H1 (cell line): ENCODE results near the gene EPHB3. TPM values are rescaled to one million over a fixed set of nuclear protein-coding genes. Genes with fewer than 3 reads are reported as not detected.

Experiments used
- CTCF ChIA-PET: fragments of 300-600 bp; sonication (Branson Sonifier 250); formaldehyde crosslinking; loops from one replicate; lab custom pipeline; 2021; ENCODE audit not compliant: partially characterized antibody; lab: Charles Lee
- POLR2A ChIA-PET: fragments of 300-600 bp; sonication (Branson Sonifier 250); formaldehyde crosslinking; loops from one replicate; lab custom pipeline; 2021; ENCODE audit warnings: inconsistent platforms; ENCODE audit not compliant: partially characterized antibody; lab: Charles Lee
- DNase-seq, 2 experiments: peaks; one replicate each; pipeline versions ENCODE4 v3.0.0 to v3.0.0-alpha.2; 2010 to 2022; ENCODE audit warnings: low spot score in 2 of 2, low read depth in 1 of 2, mixed read lengths in 1 of 2
- FAIRE-seq: peaks from 2 replicates; lab custom pipeline; 2011; peaks lifted over from hg19 to GRCh38; lab: Jason Lieb, UNC
- H2AFZ ChIP-seq: 2 replicates; pipeline ENCODE4 v1.8.1; 2012; ENCODE audit warnings: low read length, inconsistent platforms
- H2AK5ac ChIP-seq: 2 replicates; pipeline ENCODE4 v1.6.1; 2013; ENCODE audit warnings: low read depth, low read length
- H2BK120ac ChIP-seq: replicated peaks from 2 replicates; pipeline ENCODE3; 2013; ENCODE audit warnings: low read depth, low read length, inconsistent platforms
- H2BK12ac ChIP-seq: 2 replicates; pipeline ENCODE4 v1.6.1; 2013; ENCODE audit warnings: low read depth, low read length
- H2BK15ac ChIP-seq: 2 replicates; pipeline ENCODE4 v1.6.1; 2013; ENCODE audit warnings: low read length
- H2BK20ac ChIP-seq: 2 replicates; pipeline ENCODE4 v1.6.1; 2013; ENCODE audit warnings: low read length
- H2BK5ac ChIP-seq: 2 replicates; pipeline ENCODE4 v1.6.1; 2013; ENCODE audit warnings: low read depth, low read length
- H3K14ac ChIP-seq: 2 replicates; pipeline ENCODE4 v1.6.1; 2013; ENCODE audit warnings: inconsistent platforms; ENCODE audit not compliant: insufficient read length
- H3K18ac ChIP-seq: 2 replicates; pipeline ENCODE4 v1.6.1; 2013; ENCODE audit warnings: low read length; ENCODE audit errors: extremely low read depth
- H3K23ac ChIP-seq: 2 replicates; pipeline ENCODE4 v1.6.1; 2013; ENCODE audit warnings: inconsistent platforms; ENCODE audit not compliant: insufficient read length
- H3K23me2 ChIP-seq: 2 replicates; pipeline ENCODE4 v1.6.1; 2013; ENCODE audit warnings: low read depth, low read length
- H3K27ac ChIP-seq: 2 replicates; pipeline ENCODE4 v1.6.1; 2011; ENCODE audit warnings: low read depth, low read length, inconsistent platforms
- H3K27me3 ChIP-seq, 4 experiments: replicated peaks in 1 of 4; 1 replicate in 1 of 4; 2 replicates in 3 of 4; pipeline versions ENCODE4 v1.6.1 to v1.8.1; 2011 to 2013; ENCODE audit warnings: low read length in 3 of 4, mild to moderate bottlenecking in 3 of 4, inconsistent platforms in 2 of 4, mixed read lengths in 2 of 4, moderate library complexity in 1 of 4; ENCODE audit not compliant: control insufficient read depth in 3 of 4, insufficient read depth in 3 of 4; ENCODE audit errors: extremely low read depth in 1 of 4
- H3K36me3 ChIP-seq, 4 experiments: 2 replicates each; pipeline versions ENCODE4 v1.6.1 to v1.8.1; 2011 to 2013; ENCODE audit warnings: mild to moderate bottlenecking in 4 of 4, low read length in 3 of 4, moderate library complexity in 2 of 4, control low read depth in 1 of 4, inconsistent platforms in 1 of 4; ENCODE audit not compliant: insufficient read depth in 4 of 4, control insufficient read depth in 2 of 4
- H3K4ac ChIP-seq: replicated peaks from 2 replicates; pipeline ENCODE3; 2013; ENCODE audit warnings: low read length, low read depth, mixed read lengths, inconsistent platforms; ENCODE audit not compliant: insufficient read length
- H3K4me1 ChIP-seq, 4 experiments: replicated peaks in 1 of 4; 1 replicate in 1 of 4; 2 replicates in 3 of 4; pipeline versions ENCODE4 v1.6.1 to v1.8.1; 2011 to 2013; ENCODE audit warnings: low read length in 3 of 4, inconsistent platforms in 2 of 4, mixed read lengths in 1 of 4; ENCODE audit not compliant: insufficient read depth in 4 of 4, control insufficient read depth in 3 of 4
- H3K4me2 ChIP-seq, 2 experiments: 2 replicates each; pipeline versions ENCODE4 v1.6.1 to v1.8.1; 2011 to 2013; ENCODE audit warnings: low read depth in 2 of 2, low read length in 2 of 2, control low read depth in 1 of 2, inconsistent platforms in 1 of 2, mild to moderate bottlenecking in 1 of 2; ENCODE audit not compliant: insufficient read depth in 1 of 2
- H3K4me3 ChIP-seq, 4 experiments: fragments of 200-600, 300-600 bp in 1 of 4; sonication (generic), shearing (Covaris generic), sonication (Bioruptor Twin) in 1 of 4; 2 replicates each; pipeline versions ENCODE4 v1.5.1 to v1.8.1; 2011 to 2016; ENCODE audit warnings: low read length in 4 of 4, low read depth in 3 of 4, control low read depth in 2 of 4, inconsistent platforms in 2 of 4, mild to moderate bottlenecking in 2 of 4, mixed read lengths in 1 of 4, moderate library complexity in 1 of 4; ENCODE audit not compliant: insufficient read depth in 2 of 4; ENCODE audit errors: extremely low read depth in 1 of 4
- H3K56ac ChIP-seq: replicated peaks from 2 replicates; pipeline ENCODE3; 2013; ENCODE audit warnings: low read depth, mild to moderate bottlenecking, mixed read lengths, low read length, inconsistent platforms; ENCODE audit not compliant: insufficient read length
- H3K79me1 ChIP-seq: 2 replicates; pipeline ENCODE4 v1.6.1; 2013; ENCODE audit warnings: low read depth, low read length, control low read depth
- H3K79me2 ChIP-seq, 2 experiments: 2 replicates each; pipeline versions ENCODE4 v1.6.1 to v1.8.1; 2012 to 2013; ENCODE audit warnings: low read length in 2 of 2, mild to moderate bottlenecking in 2 of 2, inconsistent platforms in 1 of 2; ENCODE audit not compliant: insufficient read depth in 2 of 2, control insufficient read depth in 1 of 2
- H3K9ac ChIP-seq, 4 experiments: replicated peaks in 1 of 4; 1 replicate in 1 of 4; 2 replicates in 3 of 4; pipeline versions ENCODE4 v1.6.1 to v1.8.1; 2011 to 2013; ENCODE audit warnings: low read depth in 3 of 4, low read length in 3 of 4, control low read depth in 2 of 4, mild to moderate bottlenecking in 2 of 4, moderate library complexity in 2 of 4, inconsistent platforms in 1 of 4; ENCODE audit errors: extremely low read depth in 1 of 4
- H3K9me3 ChIP-seq, 2 experiments: 2 replicates each; pipeline versions ENCODE4 v1.6.1 to v1.8.1; 2012 to 2013; ENCODE audit warnings: mild to moderate bottlenecking in 2 of 2, moderate library complexity in 2 of 2, control low read depth in 1 of 2, inconsistent platforms in 1 of 2, low read depth in 1 of 2, low read length in 1 of 2, mixed read lengths in 1 of 2; ENCODE audit not compliant: insufficient read depth in 2 of 2
- H4K20me1 ChIP-seq, 2 experiments: replicated peaks in 1 of 2; 2 replicates each; pipeline versions ENCODE3 to v1.8.1; 2011 to 2013; ENCODE audit warnings: inconsistent platforms in 2 of 2, low read length in 2 of 2, mild to moderate bottlenecking in 1 of 2; ENCODE audit not compliant: insufficient read depth in 2 of 2, control insufficient read depth in 1 of 2
- H4K5ac ChIP-seq: 2 replicates; pipeline ENCODE4 v1.6.1; 2013; ENCODE audit warnings: low read length, low read depth, mixed read lengths, inconsistent platforms; ENCODE audit not compliant: insufficient read length
- H4K8ac ChIP-seq: 2 replicates; pipeline ENCODE4 v1.8.0; 2013; ENCODE audit warnings: mild to moderate bottlenecking, moderate library complexity, low read length, inconsistent platforms; ENCODE audit not compliant: insufficient read depth; ENCODE audit errors: extremely low read depth
- H4K91ac ChIP-seq: replicated peaks from 2 replicates; pipeline ENCODE3; 2013; ENCODE audit warnings: low read length, mixed read lengths, inconsistent platforms; ENCODE audit not compliant: insufficient read length
- CBX5 ChIP-seq: fragments of 300-800, 300-1000 bp; sonication (generic); IDR thresholded peaks from 2 replicates; pipeline ENCODE4 v1.7.1; 2016; ENCODE audit warnings: antibody characterized with exemption, low read length, low read depth
- EGR1 ChIP-seq: IDR thresholded peaks from 2 replicates; pipeline ENCODE4 v1.6.1; 2011; ENCODE audit warnings: low read depth, low read length, borderline replicate concordance
- HDAC2 ChIP-seq, 2 experiments: fragments of 300-600 bp in 1 of 2; sonication (generic) in 1 of 2; IDR thresholded peaks; 2 replicates each; pipeline ENCODE4 v1.6.1; 2011 to 2012; ENCODE audit warnings: low read depth in 2 of 2, low read length in 2 of 2, mild to moderate bottlenecking in 2 of 2, moderate library complexity in 2 of 2, borderline replicate concordance in 1 of 2, inconsistent platforms in 1 of 2
- KDM4A ChIP-seq: IDR thresholded peaks from one replicate; pipeline ENCODE4 v1.7.1; 2012; ENCODE audit warnings: low read depth, mild to moderate bottlenecking, moderate library complexity, low read length, inconsistent platforms; ENCODE audit not compliant: severe bottlenecking
- SIX5 ChIP-seq: IDR thresholded peaks from 2 replicates; pipeline ENCODE4 v1.6.1; 2011; ENCODE audit warnings: mild to moderate bottlenecking, low read depth, low read length
- SP4 ChIP-seq: IDR thresholded peaks from 2 replicates; pipeline ENCODE4 v1.6.1; 2012; ENCODE audit warnings: low read length, inconsistent platforms
- SRF ChIP-seq: IDR thresholded peaks from 2 replicates; pipeline ENCODE4 v1.6.1; 2011; ENCODE audit warnings: mild to moderate bottlenecking, low read depth, low read length, moderate library complexity
- TBP ChIP-seq: IDR thresholded peaks from 2 replicates; pipeline ENCODE4 v1.6.1; 2011; ENCODE audit warnings: low read depth, low read length, improper control_type of control experiment
- TEAD4 ChIP-seq: IDR thresholded peaks from 2 replicates; pipeline ENCODE4 v1.6.1; 2012; ENCODE audit warnings: low read depth, low read length, inconsistent platforms, mixed read lengths
- WGBS, 2 experiments: shearing (Covaris generic) in 1 of 2; methylation state at CpG; one replicate each; pipeline versions ENCODE4 v1.1.6 to v1.1.7; 2013 to 2015; ENCODE audit warnings: low lambda C conversion rate in 2 of 2, mixed read lengths in 2 of 2, inconsistent platforms in 1 of 2, low coverage in 1 of 2, missing lambda C conversion rate in 1 of 2; ENCODE audit not compliant: insufficient replicate concordance in 2 of 2, insufficient coverage in 1 of 2, insufficient read length in 1 of 2; ENCODE audit errors: extremely low coverage in 1 of 2, missing lambda C conversion rate in 1 of 2; 5-methylcytosine and 5-hydroxymethylcytosine counted together
- polyA plus RNA-seq, 7 experiments: library from polyadenylated mRNA; depleted of rRNA in 3 of 7; stranded (reverse) in 5 of 7; unstranded in 2 of 7; fragments of >200 nt in 5 of 7; fragments of 200-250 nt in 2 of 7; gene quantifications; 1 replicate in 5 of 7; 2 replicates in 1 of 7; 4 replicates in 1 of 7; pipeline versions ENCODE4 v1.2.1 to v1.2.3, GENCODE V29; 2011 to 2013; ENCODE audit warnings: missing spikeins in 2 of 7, mixed read lengths in 2 of 7
- total RNA-seq: library from RNA; stranded (reverse); fragmentation: NEBNext Ultra II Directional; extraction: Animal tissue kit (Norgen Biotek cat#: 25700); gene quantifications from 2 replicates; pipeline ENCODE4 v1.2.1, GENCODE V29; 2021

Gene EPHB3
- total and polyA plus RNA-seq, 2 of the 8 experiments (the other 6 are each of a cell fraction or from before 2014, with no cell fraction given) = 0.41 to 0.91 TPM

- H3K4me2 ChIP-seq = no peak overlapping the region; a peak in 2 of 4 replicates
- H3K27ac ChIP-seq = no peak overlapping the region
- H3K14ac ChIP-seq = no peak overlapping the region
- no peaks in the 10 kb centered on the region for H3K9me3 ChIP-seq
- no peak overlapping the region for H3K9ac ChIP-seq
- H3K4me1 ChIP-seq = peaks cover 0 to 5% (median 2%) of the 10 kb centered on the region in 4 experiments; a peak in 4 of 7 replicates
- POLR2A ChIA-PET = interaction anchor here (1.0 to 3.7 kb wide), 3 partner anchors 8 to 12 kb away, joined by 4 to 22 read pairs (median 4); no protein-coding TSS in a partner anchor
- H2BK5ac ChIP-seq = 0 out of 2 replicates have a peak overlapping the region, but pooled peaks have one; percentile 19
- H2AK5ac ChIP-seq = no peak overlapping the region
- H3K4ac ChIP-seq = no peak overlapping the region
- H3K27me3 ChIP-seq = no peaks in the 10 kb centered on the region; a peak in 1 of 7 replicates
- H4K5ac ChIP-seq = no peak overlapping the region
- 0 out of 2 replicates have a peak overlapping the region, but pooled peaks have one; percentile 87 for H2BK12ac ChIP-seq
- H3K23ac ChIP-seq = no peak overlapping the region
- H4K20me1 ChIP-seq = no peaks in the 10 kb centered on the region
- FAIRE-seq (no peak), DNase-seq (no peak)
- H2AFZ ChIP-seq = 0 out of 2 replicates have a peak overlapping the region, but pooled peaks have one; percentile 45
- no peaks in the 10 kb centered on the region for H3K79me2 ChIP-seq
- H3K18ac ChIP-seq = no peak overlapping the region
- WGBS, 2 experiments = 82% methylated on average over 8 of the region's 8 CpGs; no CpG with 5 or more reads in 1 of the 2 experiments
- no peak overlapping the region for H3K4me3 ChIP-seq
- 0 out of 2 replicates have a peak, but pooled peaks cover 3% of the 10 kb centered on the region for H3K23me2 ChIP-seq
- no peak overlapping the region for H3K56ac ChIP-seq
- 0 out of 2 replicates have a peak overlapping the region, but pooled peaks have one; percentile 93 for H2BK15ac ChIP-seq
- H3K79me1 ChIP-seq = no peaks in the 10 kb centered on the region; the same call in 1 of the 2 replicates
- no peak overlapping the region for H4K8ac ChIP-seq
- H3K36me3 ChIP-seq = no peaks in the 10 kb centered on the region
- 0 out of 2 replicates have a peak overlapping the region, but pooled peaks have one; percentile 9 for H2BK20ac ChIP-seq
- H2BK120ac ChIP-seq = no peak overlapping the region
- CTCF ChIA-PET = interaction anchor here (0.5 to 12.0 kb wide), 20 partner anchors 9 to 265 kb away, joined by 3 to 223 read pairs (median 7); partner anchors contain the start of genes CLCN2 and POLR2H
- no peak overlapping the region for H4K91ac ChIP-seq
- no peak for TF ChIP-seq CBX5
- no peak for TF ChIP-seq KDM4A
- no peak for TF ChIP-seq SP4
- TF ChIP-seq TEAD4 = no peak
- TF ChIP-seq TBP = no peak
- no peak for TF ChIP-seq SIX5
- no peak for TF ChIP-seq HDAC2 (IDR thresholded peaks at IDR 0.05; ENCODE audit: borderline replicate concordance in 1 of 2, low read depth in 2 of 2, low read length in 2 of 2)
- no peak for TF ChIP-seq EGR1
- TF ChIP-seq SRF = no peak
These were observed 23.5 kb upstream of the EPHB3 start for GRCh38 chr3:184537885-184538665.
